GM12874 (cell line): ENCODE measurements around the gene EPB41.

Experiments
- TF ChIP-seq, protein P1 (sequence below): IDR thresholded peaks from 2 replicates; pipeline ENCODE4 v1.5.1; 2011; ENCODE audit warnings: low read depth, mild to moderate bottlenecking, control low read depth, low read length, moderate library complexity; ENCODE audit not compliant: insufficient read depth

EPB41 gene

DNA sequence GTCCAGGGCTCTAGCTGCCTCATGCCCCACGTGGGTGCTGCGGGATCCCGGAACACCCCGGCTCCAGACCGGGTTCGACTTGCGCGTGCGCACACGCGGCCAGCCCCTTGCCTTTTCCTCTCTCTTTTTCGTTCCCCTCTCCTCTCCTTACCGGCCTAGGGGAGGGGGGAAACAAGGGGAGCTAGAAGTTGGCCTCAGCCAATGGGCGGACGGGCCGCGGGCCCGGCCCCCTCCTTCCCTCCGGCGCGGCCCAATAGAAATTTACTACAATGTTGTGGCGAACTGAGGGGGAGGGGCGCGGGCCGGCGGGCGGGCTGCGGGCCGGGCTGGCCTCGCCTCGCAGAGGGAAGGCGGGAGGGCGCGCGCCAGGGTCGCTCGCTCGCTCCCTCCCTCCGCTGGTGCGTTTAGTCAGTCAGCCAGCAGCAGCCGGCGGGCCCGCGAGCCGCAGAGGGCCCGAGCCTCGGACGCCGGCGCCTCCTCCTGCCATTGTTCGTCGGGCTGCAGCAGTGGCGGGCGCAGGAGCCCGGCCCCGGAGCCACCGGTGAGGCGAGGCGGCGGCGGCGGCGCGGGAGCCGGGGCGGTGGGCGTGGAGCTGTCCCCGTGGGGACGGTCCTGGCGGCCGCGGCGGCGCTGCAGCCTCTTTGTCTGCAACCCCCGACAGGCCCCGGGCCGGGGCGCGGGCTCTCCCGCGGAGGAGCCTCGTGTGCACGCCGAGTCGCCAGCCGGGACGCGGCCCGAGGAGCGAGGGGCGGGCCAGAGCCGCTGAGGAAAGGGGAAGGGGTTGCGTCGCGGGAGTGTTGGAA, at the start of gene EPB41:
Gene EPB41 (plus strand): TSS at position 342 of the 803 bp plus-strand sequence. CDS start 72,869 bp downstream, outside the sequence.
- TF ChIP-seq, protein P1, sequence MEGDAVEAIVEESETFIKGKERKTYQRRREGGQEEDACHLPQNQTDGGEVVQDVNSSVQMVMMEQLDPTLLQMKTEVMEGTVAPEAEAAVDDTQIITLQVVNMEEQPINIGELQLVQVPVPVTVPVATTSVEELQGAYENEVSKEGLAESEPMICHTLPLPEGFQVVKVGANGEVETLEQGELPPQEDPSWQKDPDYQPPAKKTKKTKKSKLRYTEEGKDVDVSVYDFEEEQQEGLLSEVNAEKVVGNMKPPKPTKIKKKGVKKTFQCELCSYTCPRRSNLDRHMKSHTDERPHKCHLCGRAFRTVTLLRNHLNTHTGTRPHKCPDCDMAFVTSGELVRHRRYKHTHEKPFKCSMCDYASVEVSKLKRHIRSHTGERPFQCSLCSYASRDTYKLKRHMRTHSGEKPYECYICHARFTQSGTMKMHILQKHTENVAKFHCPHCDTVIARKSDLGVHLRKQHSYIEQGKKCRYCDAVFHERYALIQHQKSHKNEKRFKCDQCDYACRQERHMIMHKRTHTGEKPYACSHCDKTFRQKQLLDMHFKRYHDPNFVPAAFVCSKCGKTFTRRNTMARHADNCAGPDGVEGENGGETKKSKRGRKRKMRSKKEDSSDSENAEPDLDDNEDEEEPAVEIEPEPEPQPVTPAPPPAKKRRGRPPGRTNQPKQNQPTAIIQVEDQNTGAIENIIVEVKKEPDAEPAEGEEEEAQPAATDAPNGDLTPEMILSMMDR, result no peak

DNA sequence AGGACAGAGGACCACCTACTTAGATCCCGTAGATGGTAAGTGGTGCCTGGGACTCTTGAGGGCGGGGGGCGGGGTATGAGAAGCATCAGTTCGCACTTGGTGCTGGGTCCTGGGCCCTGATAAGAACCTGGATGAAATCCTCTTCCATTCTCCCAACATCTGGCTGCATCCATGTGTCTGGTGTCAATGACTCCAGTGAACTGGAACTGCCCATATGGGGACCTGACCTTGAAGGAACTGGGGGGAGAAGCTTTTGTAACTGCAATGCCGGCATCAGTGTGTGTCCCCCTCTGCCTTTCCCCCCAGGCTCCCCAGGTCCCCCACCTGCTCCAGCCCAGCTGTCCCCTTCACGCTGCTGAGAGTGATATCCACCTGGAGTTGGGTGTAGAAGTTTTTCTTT, 49.7 kb upstream of the EPB41 start:
- TF ChIP-seq, protein P1, result no peak

DNA sequence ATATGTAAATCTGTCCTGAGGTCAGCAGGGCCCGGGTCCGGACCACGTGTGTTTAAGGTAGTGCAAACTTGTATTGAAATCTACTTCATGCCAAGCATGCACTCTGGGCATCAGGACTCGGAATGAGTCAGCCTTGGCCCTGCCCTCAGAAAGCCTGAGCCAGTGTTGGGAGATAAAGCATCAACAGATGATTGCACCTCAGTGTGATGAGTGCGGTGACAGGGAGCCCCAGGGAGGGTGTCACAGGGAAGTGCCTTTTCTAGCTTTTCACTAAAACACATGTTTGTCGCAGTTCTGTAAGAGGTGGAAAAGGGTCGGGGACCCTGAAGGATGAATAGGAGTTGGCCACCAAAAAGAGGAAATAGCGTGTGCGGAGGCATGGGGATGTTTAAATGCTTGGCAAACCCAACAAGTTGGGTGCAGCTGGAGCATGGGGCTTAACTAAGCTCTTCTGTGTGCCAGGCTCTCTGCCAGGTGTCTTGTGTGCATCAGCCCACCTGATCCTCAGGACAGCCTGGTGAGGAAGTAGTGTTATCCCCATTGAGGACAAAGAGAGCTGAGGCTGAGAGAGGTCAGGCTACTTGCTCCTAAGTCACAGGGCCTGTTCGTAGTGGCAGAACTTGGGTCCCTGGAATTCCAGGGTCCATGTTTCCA, 48.2 kb upstream of the EPB41 start:
- TF ChIP-seq, protein P1, result no peak

DNA sequence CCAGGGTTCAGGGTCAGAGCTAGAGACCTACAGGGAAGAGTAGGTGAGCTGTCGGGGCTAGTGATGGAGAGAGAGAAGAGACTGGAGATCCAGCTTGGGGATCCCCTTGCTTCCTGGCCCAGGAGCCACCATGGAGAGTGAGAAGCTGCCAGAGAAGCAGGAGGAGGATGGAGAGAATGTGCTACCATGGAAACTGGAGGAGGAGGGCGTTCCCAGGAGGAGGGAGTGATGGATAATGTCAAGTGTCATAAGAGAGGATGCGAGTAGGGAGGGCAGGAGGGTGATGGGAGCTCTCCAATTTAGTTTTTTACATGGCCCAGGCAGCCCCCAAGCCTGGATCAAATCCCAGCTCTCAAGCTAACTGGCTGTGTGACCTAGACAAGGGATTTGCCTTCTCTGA, 46.5 kb upstream of the EPB41 start:
- TF ChIP-seq, protein P1, result no peak

DNA sequence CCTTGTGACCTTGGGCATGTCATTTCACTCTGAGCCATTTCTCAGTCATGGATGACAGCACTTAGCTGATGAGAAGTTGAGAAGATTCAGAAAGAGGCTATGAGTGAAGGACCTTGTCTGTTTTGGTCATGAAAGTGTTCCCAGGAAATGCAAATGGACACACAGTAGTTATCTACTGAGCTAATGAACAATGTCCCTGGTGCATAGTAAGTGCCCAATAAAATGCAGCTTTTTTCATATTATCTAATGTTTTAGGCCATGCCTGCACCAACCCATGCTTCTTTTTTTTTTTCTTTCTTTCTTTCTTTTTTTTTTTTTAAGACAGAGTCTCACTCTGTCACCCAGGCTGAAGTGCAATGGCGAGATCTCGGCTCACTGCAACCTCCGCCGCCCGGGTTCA, 44.4 kb upstream of the EPB41 start:
- TF ChIP-seq, protein P1, result no peak

DNA sequence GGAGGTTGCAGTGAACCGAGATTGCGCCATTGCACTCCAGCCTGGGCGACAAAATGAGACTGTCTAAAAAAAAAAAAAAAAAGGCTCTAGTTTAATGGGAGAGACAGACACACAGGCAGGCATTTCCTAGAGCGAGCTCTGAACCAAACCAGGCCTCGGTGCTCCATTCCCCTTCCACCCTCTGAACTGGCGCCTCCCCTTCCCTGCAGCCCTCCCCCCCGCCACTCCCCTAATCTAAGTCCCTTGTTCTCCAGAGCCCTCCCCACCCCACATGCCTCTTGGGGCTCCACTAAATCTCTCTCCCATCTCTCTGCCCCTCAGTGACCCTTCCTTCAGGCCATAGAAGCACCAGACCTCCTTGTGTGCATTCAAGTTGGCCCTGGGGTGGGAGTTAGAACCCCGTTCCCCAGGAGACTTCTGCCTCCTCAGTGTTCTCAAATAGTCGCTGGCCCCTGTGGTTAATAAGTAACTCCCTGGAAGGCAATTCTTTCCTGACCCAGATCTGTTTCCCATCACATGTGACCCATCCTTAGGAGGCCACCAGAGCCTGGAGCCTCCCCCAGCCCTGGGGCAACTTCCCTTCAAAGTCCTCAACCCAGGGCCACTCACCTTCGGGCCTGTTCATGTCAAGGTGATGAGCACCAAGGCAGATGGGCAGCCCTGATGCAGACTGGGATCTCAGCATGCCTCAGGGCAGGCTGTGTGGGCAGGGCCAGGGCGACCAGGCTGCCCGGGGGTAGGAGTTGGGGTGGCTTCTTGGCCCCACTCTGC, 42.6 kb upstream of the EPB41 start:
- TF ChIP-seq, protein P1, result no peak
